Testis (tissue), 3 donors: ENCODE measurements around the gene CSMD2. TPM values are rescaled to one million over a fixed set of nuclear protein-coding genes. Genes with fewer than 3 reads are reported as not detected.

Experiments
- DNase-seq: peaks from one replicate; pipeline ENCODE4 v3.0.0-alpha.2; 2019
- H3K27ac ChIP-seq, 2 donors: fragments of 200-600 bp; sonication (generic); one replicate each; pipeline ENCODE4 v1.5.1; 2019
- H3K27me3 ChIP-seq: fragments of 200-600 bp; sonication (generic); one replicate; pipeline ENCODE4 v1.5.1; 2019
- H3K36me3 ChIP-seq: fragments of 200-600 bp; sonication (generic); one replicate; pipeline ENCODE4 v1.5.1; 2017; ENCODE audit warnings: low read depth; ENCODE audit errors: missing control alignments
- H3K4me1 ChIP-seq: fragments of 200-600 bp; sonication (generic); one replicate; pipeline ENCODE4 v1.5.1; 2019
- H3K4me3 ChIP-seq, 2 donors: fragments of 200-600 bp; sonication (generic); one replicate each; pipeline ENCODE4 v1.5.1; 2017 to 2019
- H3K9me3 ChIP-seq: fragments of 200-600 bp; sonication (generic); one replicate; pipeline ENCODE4 v1.5.1; 2017
- CTCF ChIP-seq, 3 experiments: fragments of 450-650 bp in 2 of 3; fragments of 200-600 bp in 1 of 3; sonication (generic) in 1 of 3; IDR thresholded peaks; one replicate each; pipeline ENCODE4 v1.5.1; 2016 to 2019; ENCODE audit warnings: antibody characterized with exemption in 3 of 3, mild to moderate bottlenecking in 2 of 3, moderate library complexity in 1 of 3
- POLR2A ChIP-seq: fragments of 450-650 bp; IDR thresholded peaks from one replicate; pipeline ENCODE4 v1.6.1; 2017; ENCODE audit warnings: antibody characterized with exemption, mild to moderate bottlenecking, moderate library complexity
- WGBS, 2 donors: methylation state at CpG; one replicate each; pipeline ENCODE4 v1.1.5; 2018; 5-methylcytosine and 5-hydroxymethylcytosine counted together
- intact Hi-C: fragments of 100-400 bp; cut with DNase I; formaldehyde crosslinking; loops from one replicate; pipeline ENCODE4 v1.15.1; 2023; ENCODE audit warnings: low total_unique reads
- polyA plus RNA-seq: library from polyadenylated mRNA; stranded (reverse); fragments of 350-450 nt; fragmentation: Illumina TruSeq; extraction: RNeasy Lipid Tissue Mini Kit (QIAGEN cat#74804); gene quantifications from one replicate; pipeline ENCODE4 v1.2.3, GENCODE V29; 2014; ENCODE audit warnings: low read depth, low replicate concordance; ENCODE audit not compliant: insufficient read depth
- total RNA-seq, 2 donors: library from RNA; depleted of rRNA; stranded (reverse); fragments of >200 nt; gene quantifications; one replicate each; pipeline ENCODE4 v1.2.3, GENCODE V29; 2016

CSMD2 gene
- total and polyA plus RNA-seq, 3 donors from 2014 or later = 1.2 to 3.8 (median 2.7) TPM

- Histone ChIP-seq H3K36me3 (no peaks in the 10 kb centered on the region), H3K27me3 (no peaks in the 10 kb centered on the region), H3K27ac (no peak overlapping the region), H3K9me3 (no peaks in the 10 kb centered on the region), H3K4me1 (no peaks in the 10 kb centered on the region), H3K4me3 (no peak overlapping the region)
- 91 to 93% methylated on average over 3 of the region's 3 CpGs for WGBS, 2 donors
- TF ChIP-seq POLR2A (no peak), CTCF (IDR thresholded peaks at IDR 0.05) (no peak)
- DNase-seq = no peak
- intact Hi-C loops = no loop called here
Observed at GRCh38 chr1:33818071-33818470, 347.0 kb downstream of the CSMD2 start.

- no peaks in the 10 kb centered on the region for H3K4me1 ChIP-seq
- no peak overlapping the region for H3K4me3 ChIP-seq
- 83 to 84% methylated on average over 4 of the region's 4 CpGs for WGBS, 2 donors
- intact Hi-C loops = no loop called here
- no peaks in the 10 kb centered on the region for H3K9me3 ChIP-seq
- H3K36me3 ChIP-seq = no peaks in the 10 kb centered on the region
- no peak for DNase-seq
- H3K27me3 ChIP-seq = no peaks in the 10 kb centered on the region
- TF ChIP-seq CTCF (IDR thresholded peaks at IDR 0.05) (no peak), POLR2A (no peak)
- H3K27ac ChIP-seq = no peak overlapping the region
Observed at GRCh38 chr1:33815061-33815460, 350.0 kb downstream of the CSMD2 start.

- no peaks in the 10 kb centered on the region for H3K9me3 ChIP-seq
- TF ChIP-seq POLR2A (no peak), CTCF (IDR thresholded peaks at IDR 0.05) (no peak)
- DNase-seq = no peak
- H3K27me3 ChIP-seq = no peaks in the 10 kb centered on the region
- no peaks in the 10 kb centered on the region for H3K4me1 ChIP-seq
- no peaks in the 10 kb centered on the region for H3K36me3 ChIP-seq
- intact Hi-C loops = no loop called here
- no peak overlapping the region for H3K4me3 ChIP-seq
- no peak overlapping the region for H3K27ac ChIP-seq
- 87 to 90% methylated on average over 2 of the region's 2 CpGs for WGBS, 2 donors
Observed at GRCh38 chr1:33814166-33814565, 350.9 kb downstream of the CSMD2 start.

- WGBS, 2 donors = 91 to 93% methylated on average over 3 to 5 of the region's 5 CpGs
- Histone ChIP-seq H3K4me3 (no peak overlapping the region), H3K9me3 (no peaks in the 10 kb centered on the region), H3K27ac (no peak overlapping the region), H3K36me3 (no peaks in the 10 kb centered on the region), H3K27me3 (no peaks in the 10 kb centered on the region), H3K4me1 (no peaks in the 10 kb centered on the region)
- no peak for DNase-seq
- intact Hi-C loops = no loop called here
- TF ChIP-seq CTCF (IDR thresholded peaks at IDR 0.05) = no peak
- TF ChIP-seq POLR2A = no peak
Observed at GRCh38 chr1:33810571-33810970, 354.5 kb downstream of the CSMD2 start.

GRCh38 chr1:33805988-33806387 is 359.0 kb downstream of the CSMD2 start:
- Histone ChIP-seq H3K4me3 (no peak overlapping the region), H3K27ac (no peak overlapping the region), H3K9me3 (no peaks in the 10 kb centered on the region), H3K36me3 (no peaks in the 10 kb centered on the region), H3K4me1 (no peaks in the 10 kb centered on the region), H3K27me3 (no peaks in the 10 kb centered on the region)
- intact Hi-C loops = no loop called here
- TF ChIP-seq POLR2A (no peak), CTCF (IDR thresholded peaks at IDR 0.05) (no peak)
- WGBS, 2 donors = 89 to 95% methylated on average over 3 of the region's 3 CpGs
- no peak for DNase-seq
